IPS-20b (cell line): ENCODE measurements around the gene HBZ.

Source experiments
- H3K27ac ChIP-seq: one replicate; pipeline ENCODE4 v1.5.1; 2013; ENCODE audit warnings: low read length
- H3K27me3 ChIP-seq: 2 replicates; pipeline ENCODE4 v1.6.1; 2013; ENCODE audit warnings: mild to moderate bottlenecking, low read length, inconsistent platforms; ENCODE audit not compliant: insufficient read depth
- H3K36me3 ChIP-seq: 2 replicates; pipeline ENCODE4 v1.6.1; 2013; ENCODE audit warnings: low read depth, mild to moderate bottlenecking, inconsistent platforms, low read length, moderate library complexity; ENCODE audit not compliant: insufficient read depth
- H3K4me1 ChIP-seq: 2 replicates; pipeline ENCODE4 v1.6.1; 2013; ENCODE audit warnings: mild to moderate bottlenecking, control low read depth, inconsistent platforms, low read length, moderate library complexity; ENCODE audit not compliant: insufficient read depth
- H3K4me3 ChIP-seq: 2 replicates; pipeline ENCODE4 v1.5.1; 2013; ENCODE audit warnings: mild to moderate bottlenecking, low read length, inconsistent platforms
- H3K9ac ChIP-seq: 2 replicates; pipeline ENCODE4 v1.6.1; 2013; ENCODE audit warnings: low read depth, mild to moderate bottlenecking, inconsistent platforms, low read length, moderate library complexity
- H3K9me3 ChIP-seq: 2 replicates; pipeline ENCODE4 v1.6.1; 2013; ENCODE audit warnings: mild to moderate bottlenecking, low read depth, low read length, inconsistent platforms; ENCODE audit not compliant: insufficient read depth

HBZ gene

DNA sequence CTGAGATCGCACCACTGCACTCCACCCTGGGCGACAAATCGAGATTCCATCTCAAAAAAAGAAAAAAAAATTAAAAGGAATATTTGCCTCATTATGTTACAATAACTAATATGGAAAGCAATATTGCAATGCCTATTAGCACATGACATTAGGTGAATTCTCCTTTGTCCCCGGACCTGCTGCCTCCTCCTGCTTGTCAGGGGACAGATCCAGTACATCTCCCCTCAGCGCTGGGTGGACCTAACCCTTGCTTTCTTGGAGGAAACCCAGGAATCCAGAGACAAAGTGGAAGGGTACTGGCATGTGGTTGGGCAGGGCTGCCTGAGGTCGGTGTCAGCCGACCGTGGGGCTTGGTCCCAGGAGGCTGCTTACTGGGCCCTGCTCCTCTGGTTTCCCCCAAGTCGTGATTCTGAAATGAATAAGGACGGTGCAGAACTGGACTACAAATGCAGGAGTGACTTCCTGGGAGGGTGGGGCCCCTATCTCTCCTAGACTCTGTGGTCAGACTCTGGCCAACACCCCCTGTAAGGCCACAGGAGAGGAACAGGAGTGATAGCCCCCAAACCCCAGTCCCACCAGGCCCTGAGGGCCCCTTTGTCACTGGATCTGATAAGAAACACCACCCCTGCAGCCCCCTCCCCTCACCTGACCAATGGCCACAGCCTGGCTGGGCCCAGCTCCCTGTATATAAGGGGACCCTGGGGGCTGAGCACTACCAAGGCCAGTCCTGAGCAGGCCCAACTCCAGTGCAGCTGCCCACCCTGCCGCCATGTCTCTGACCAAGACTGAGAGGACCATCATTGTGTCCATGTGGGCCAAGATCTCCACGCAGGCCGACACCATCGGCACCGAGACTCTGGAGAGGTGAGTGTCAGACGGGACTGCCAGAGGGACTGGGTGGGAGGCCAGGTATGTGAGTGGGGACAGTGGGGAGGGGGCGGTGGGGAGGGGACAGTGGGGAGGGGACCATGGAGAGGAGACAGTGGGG lies at the start of gene HBZ:
Gene HBZ (plus strand): TSS at position 504 of the 988 bp plus-strand sequence. CDS start 266 bp downstream, at position 770.
- no peak within 1 kb of the TSS for H3K27ac ChIP-seq
- H3K4me1 ChIP-seq, result no peaks in the 10 kb centered on the region
- H3K27me3 ChIP-seq, result peaks cover 65% of the 10 kb centered on the region
- no peak within 1 kb of the TSS for H3K9ac ChIP-seq
- no peaks in the 10 kb centered on the region for H3K9me3 ChIP-seq
- H3K4me3 ChIP-seq, result no peak within 1 kb of the TSS
- no peaks in the 10 kb centered on the region for H3K36me3 ChIP-seq

DNA sequence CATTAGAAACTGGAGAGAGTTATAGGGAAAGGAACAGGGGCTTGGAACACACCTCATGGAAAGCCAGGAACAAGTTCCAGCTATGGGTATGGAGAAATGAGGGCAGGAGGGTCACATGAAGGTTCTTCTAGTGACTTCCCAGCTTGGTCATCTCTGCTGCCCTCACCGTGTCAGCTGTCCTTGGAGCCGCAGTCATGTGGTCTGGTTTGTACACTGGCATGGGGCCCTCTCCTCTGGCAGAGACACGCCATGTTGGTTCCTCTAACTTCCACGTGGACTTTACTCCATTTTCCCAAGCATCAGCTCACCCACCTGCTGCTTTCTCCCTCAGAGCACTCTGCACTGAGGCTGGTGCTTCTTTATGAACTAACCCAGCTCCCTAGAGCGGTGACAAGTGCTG lies 48.1 kb upstream of the HBZ start:
- H3K27me3 ChIP-seq, result no peaks in the 10 kb centered on the region
- H3K27ac ChIP-seq, result no peak overlapping the region
- H3K4me3 ChIP-seq, result no peak overlapping the region
- H3K36me3 ChIP-seq, result peaks cover 16% of the 10 kb centered on the region
- H3K9ac ChIP-seq, result no peak overlapping the region
- H3K4me1 ChIP-seq, result no peaks in the 10 kb centered on the region
- no peaks in the 10 kb centered on the region for H3K9me3 ChIP-seq

DNA sequence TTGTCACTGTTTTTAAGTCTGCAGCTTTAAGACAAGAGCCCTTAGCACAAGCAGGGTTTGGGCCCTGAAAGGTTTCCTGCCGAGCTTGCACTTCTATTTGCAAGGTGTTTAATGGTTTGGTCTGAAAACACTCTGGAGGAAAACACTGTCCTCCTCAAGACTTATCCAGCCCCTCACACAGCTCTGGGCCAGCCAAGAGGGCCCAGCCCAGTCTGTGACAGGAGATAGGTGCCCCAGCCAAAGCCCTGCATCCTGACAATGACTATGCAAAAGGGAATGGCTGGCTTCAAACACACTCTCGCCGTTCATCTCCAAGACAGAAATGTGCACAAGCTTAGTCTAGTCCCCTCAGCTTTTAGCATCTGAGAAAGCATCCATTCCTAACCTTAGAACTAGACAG lies 47.5 kb upstream of the HBZ start:
- Histone ChIP-seq H3K9ac (no peak overlapping the region), H3K9me3 (no peaks in the 10 kb centered on the region), H3K4me3 (no peak overlapping the region), H3K36me3 (peaks cover 20% of the 10 kb centered on the region), H3K4me1 (no peaks in the 10 kb centered on the region), H3K27me3 (no peaks in the 10 kb centered on the region), H3K27ac (no peak overlapping the region)

DNA sequence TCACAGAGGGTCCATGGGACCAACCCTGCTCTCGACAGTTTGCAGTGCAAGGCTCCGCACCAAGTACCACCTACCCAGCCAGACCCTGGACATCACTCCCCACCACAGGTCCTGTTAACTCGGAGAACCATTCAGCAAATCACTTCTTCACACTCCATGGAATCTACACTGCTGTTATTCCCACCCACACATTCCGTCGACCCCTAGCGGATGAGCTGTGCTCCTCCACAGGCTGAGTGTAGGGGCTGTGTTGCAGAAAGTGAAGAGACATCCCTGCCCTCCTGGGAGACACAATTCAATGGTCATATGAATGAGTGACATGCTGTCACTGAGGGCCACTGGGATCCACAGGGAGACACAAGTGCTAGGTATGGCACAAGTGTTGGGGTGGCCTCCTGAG lies 46.9 kb upstream of the HBZ start:
- Histone ChIP-seq H3K4me3 (no peak overlapping the region), H3K36me3 (peaks cover 20% of the 10 kb centered on the region), H3K4me1 (no peaks in the 10 kb centered on the region), H3K9ac (no peak overlapping the region), H3K9me3 (no peaks in the 10 kb centered on the region), H3K27me3 (no peaks in the 10 kb centered on the region), H3K27ac (no peak overlapping the region)

DNA sequence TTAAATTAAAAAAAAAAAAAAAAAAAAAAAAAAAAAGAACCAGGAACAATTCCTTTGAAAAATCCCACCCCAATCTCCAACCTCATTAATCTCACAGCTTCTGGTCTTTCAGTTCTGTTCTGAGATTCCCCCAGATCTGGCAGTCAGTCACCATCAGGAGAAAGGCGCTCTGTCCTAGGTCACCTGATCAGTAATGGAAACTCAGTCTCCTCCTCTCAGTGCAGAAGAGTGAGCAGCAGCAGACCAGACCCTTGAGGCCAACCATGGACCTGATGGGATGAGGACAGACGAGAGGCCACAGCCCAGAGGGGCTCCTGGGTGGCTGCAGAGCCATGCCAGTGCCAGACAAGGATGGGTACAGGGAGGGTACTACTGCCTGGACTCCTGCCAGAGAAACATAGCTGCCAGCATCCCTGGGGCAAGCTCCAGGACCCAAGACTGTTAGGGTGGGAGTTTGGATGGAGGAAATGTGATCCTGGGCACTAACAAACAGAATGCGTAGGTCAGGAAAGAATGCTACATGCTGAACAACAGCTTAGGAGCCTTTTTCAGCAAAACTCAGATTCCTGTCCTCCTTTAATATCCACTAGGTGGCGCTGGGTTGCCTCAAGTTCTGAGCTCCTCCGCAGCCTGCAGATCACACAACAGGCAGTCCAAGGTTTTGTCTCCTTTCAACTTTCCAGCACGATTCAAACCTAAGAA lies 45.7 kb upstream of the HBZ start:
- Histone ChIP-seq H3K4me1 (no peaks in the 10 kb centered on the region), H3K27me3 (no peaks in the 10 kb centered on the region), H3K4me3 (no peak overlapping the region), H3K27ac (no peak overlapping the region), H3K9me3 (no peaks in the 10 kb centered on the region), H3K9ac (no peak overlapping the region), H3K36me3 (peaks cover 24% of the 10 kb centered on the region)

DNA sequence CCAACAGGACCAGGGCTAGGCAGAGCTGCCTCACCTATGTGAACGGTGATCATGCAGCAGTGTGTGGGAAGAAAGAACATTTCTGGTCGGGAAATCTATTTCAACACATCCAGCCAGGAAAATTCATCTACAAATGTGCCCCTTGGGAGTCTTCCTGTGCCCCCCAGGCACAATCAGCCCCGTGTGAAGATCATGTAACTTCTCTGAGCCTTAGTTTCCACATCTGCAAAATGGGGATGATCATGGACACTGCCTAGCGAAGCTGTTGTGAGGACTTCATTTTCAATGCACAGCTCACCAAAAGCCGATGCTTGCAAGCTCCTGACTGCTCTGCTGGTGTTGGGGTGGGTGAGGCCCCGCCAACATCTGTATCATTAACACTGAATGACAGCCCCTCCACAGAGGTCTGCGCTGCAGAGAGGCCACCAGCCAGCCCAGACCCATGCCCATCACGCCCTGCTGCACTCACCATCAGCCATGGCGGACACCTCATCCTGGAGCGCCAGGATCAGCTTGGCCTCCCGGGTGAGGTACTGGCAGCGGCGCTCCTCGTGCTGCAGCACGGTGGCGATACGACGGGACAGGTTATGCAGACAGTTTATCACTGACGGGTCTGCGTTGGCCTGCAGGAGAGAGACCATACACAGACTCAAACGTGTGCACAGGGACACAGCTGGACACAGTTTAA lies 40.1 kb upstream of the HBZ start:
- no peaks in the 10 kb centered on the region; the same call in 1 of the 2 replicates for H3K4me1 ChIP-seq
- H3K4me3 ChIP-seq, result no peak overlapping the region
- no peaks in the 10 kb centered on the region for H3K27me3 ChIP-seq
- H3K36me3 ChIP-seq, result peaks cover 35% of the 10 kb centered on the region
- H3K9me3 ChIP-seq, result no peaks in the 10 kb centered on the region
- H3K27ac ChIP-seq, result no peak overlapping the region
- no peak overlapping the region for H3K9ac ChIP-seq

DNA sequence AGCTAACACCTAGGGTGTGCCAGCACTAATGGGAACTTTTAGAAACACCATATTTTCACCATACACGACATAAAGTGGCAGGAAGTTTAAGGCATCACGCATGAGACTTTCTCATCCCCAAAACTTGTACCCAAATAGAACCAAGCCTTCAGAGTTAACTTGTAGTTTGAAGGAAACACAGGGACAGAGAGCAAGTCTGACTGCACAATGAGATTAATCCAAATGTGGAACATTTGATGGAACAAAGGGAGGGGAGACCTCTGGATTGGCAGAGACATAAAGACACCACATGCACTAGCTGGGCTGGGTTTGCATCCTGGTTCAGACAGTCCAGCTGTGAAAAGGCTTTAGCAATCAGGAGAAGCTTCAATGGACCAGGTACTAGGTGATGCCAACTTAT lies 38.1 kb upstream of the HBZ start:
- no peak overlapping the region for H3K9ac ChIP-seq
- H3K9me3 ChIP-seq, result no peaks in the 10 kb centered on the region
- no peaks in the 10 kb centered on the region for H3K27me3 ChIP-seq
- H3K36me3 ChIP-seq, result peaks cover 29% of the 10 kb centered on the region
- no peaks in the 10 kb centered on the region; the same call in 1 of the 2 replicates for H3K4me1 ChIP-seq
- H3K4me3 ChIP-seq, result no peak overlapping the region
- no peak overlapping the region for H3K27ac ChIP-seq

DNA sequence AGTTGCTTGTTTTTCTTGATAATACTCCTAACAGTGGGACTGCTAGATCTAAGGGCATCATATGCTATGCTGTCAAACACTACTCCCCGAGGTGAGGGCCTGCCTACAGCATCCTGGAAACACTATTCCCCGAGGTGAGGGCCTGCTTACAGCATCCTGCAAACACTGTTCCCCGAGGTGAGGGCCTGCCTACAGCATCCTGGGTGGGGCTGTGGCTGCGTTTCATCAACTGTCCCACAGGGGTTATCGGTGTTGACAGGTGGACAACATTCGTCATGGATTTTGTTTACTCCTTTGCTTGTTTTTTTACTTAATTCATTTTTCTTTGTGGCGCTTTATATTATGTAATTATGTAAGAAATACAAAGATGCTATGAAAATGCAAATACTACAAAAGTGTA lies 36.4 kb upstream of the HBZ start:
- H3K27ac ChIP-seq, result no peak overlapping the region
- H3K36me3 ChIP-seq, result peaks cover 25% of the 10 kb centered on the region
- H3K4me1 ChIP-seq, result no peaks in the 10 kb centered on the region; the same call in 1 of the 2 replicates
- no peak overlapping the region for H3K4me3 ChIP-seq
- no peak overlapping the region for H3K9ac ChIP-seq
- H3K9me3 ChIP-seq, result no peaks in the 10 kb centered on the region
- H3K27me3 ChIP-seq, result no peaks in the 10 kb centered on the region

DNA sequence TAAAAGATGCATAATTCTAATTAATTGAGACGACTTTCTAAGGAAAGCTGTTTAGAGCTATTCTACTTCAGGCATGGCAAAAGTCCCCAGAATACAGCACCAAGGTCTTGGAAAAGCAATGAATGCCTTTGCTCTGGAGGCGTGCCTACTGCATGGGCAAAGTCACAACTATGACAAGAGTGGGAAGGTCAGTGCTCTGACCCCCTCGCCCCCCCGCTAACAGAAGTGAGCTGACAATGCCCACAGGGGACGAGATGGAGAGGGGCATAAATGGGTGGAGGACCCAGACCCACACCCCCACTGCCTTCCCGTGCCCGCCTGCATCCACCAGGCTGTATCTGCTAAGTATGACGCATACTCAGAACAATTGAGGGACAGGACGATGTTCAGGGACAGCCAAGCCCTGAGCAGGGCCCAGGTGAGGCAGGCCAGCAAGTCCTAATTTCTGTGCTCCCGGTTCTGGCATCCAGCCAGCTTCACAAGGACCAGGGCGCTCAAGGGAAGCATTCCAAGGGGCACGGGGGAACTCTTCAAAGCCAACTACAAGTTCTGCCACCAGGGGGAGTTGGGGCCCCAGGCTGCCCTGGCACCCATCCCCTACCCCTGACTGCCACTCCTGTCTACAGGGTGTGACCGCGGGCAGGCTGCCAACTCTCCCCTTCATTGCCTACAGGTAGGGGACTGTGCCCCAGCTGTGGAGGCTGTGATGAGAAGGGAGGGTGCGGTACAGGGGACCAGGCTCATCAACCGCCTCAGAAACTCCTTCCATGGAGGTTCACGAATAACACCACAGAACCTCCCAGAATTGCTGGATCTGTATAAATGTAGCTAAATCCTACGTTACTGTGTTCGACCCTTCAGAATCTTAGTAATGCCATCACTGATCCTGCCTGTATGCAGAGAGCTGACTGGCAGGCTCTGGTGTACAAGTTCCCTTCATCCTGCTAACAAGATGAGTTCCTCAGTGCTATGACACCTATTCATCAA lies 34.8 kb upstream of the HBZ start:
- H3K36me3 ChIP-seq, result peaks cover 14% of the 10 kb centered on the region; the same call in 1 of the 2 replicates
- H3K27me3 ChIP-seq, result no peaks in the 10 kb centered on the region
- H3K27ac ChIP-seq, result no peak overlapping the region
- no peak overlapping the region for H3K4me3 ChIP-seq
- H3K9ac ChIP-seq, result no peak overlapping the region
- H3K4me1 ChIP-seq, result no peaks in the 10 kb centered on the region; the same call in 1 of the 2 replicates
- H3K9me3 ChIP-seq, result no peaks in the 10 kb centered on the region

DNA sequence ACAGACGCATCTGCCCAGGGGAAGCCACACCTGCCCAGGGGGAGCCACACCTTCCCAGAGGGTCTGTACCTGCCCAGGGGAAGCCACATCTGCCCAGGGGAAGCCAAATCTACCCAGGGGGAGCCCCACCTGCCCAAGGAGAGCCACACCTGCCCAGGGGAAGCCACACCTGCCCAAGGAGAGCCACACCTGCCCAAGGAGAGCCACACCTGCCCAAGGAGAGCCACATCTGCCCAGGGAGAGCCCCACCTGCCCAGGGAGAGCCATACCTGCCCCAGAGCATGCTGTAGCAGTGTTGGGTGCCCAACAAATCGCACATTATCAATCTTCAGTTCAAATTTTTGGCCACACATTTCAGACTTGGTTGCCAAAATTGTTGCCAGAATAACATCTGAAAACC lies 33.6 kb upstream of the HBZ start:
- Histone ChIP-seq H3K4me3 (no peak overlapping the region), H3K27me3 (no peaks in the 10 kb centered on the region), H3K27ac (no peak overlapping the region), H3K9ac (no peak overlapping the region), H3K9me3 (no peaks in the 10 kb centered on the region), H3K36me3 (peaks cover 12% of the 10 kb centered on the region; the same call in 1 of the 2 replicates), H3K4me1 (no peaks in the 10 kb centered on the region)
